Hepatocyte (in vitro differentiated cells): ENCODE data around the gene UVSSA. TPM values are rescaled to one million over a fixed set of nuclear protein-coding genes. Genes with fewer than 3 reads are reported as not detected.

Experiments used
- DNase-seq: peaks from one replicate; pipeline ENCODE4 v3.0.0-alpha.2; 2016; ENCODE audit warnings: low spot score
- H2AFZ ChIP-seq: fragments of 200-600 bp; sonication (generic); 2 replicates; pipeline ENCODE4 v1.6.0; 2016; ENCODE audit warnings: antibody characterized with exemption, mild to moderate bottlenecking
- H3K27ac ChIP-seq: fragments of 200-600 bp; sonication (generic); 2 replicates; pipeline ENCODE4 v1.5.1; 2016; ENCODE audit warnings: mild to moderate bottlenecking
- H3K27me3 ChIP-seq: fragments of 200-600 bp; sonication (generic); 2 replicates; pipeline ENCODE4 v1.6.1; 2016
- H3K36me3 ChIP-seq: fragments of 200-600 bp; sonication (generic); replicated peaks from 2 replicates; pipeline ENCODE4 v1.5.1; 2016; ENCODE audit warnings: low read depth; ENCODE audit not compliant: insufficient read depth
- H3K4me1 ChIP-seq: fragments of 200-600 bp; sonication (generic); 2 replicates; pipeline ENCODE4 v1.5.1; 2016; ENCODE audit warnings: mild to moderate bottlenecking, moderate library complexity; ENCODE audit not compliant: insufficient read depth
- H3K4me2 ChIP-seq: fragments of 200-600 bp; sonication (generic); 2 replicates; pipeline ENCODE4 v1.6.0; 2016
- H3K4me3 ChIP-seq: fragments of 200-600 bp; sonication (generic); 2 replicates; pipeline ENCODE4 v1.5.1; 2016; ENCODE audit warnings: mild to moderate bottlenecking
- H3K79me2 ChIP-seq: fragments of 200-600 bp; sonication (generic); 2 replicates; pipeline ENCODE4 v1.6.0; 2017; ENCODE audit warnings: mild to moderate bottlenecking
- H3K9me2 ChIP-seq: fragments of 200-600 bp; sonication (generic); replicated peaks from 2 replicates; pipeline ENCODE4 v1.6.0; 2017; ENCODE audit warnings: mild to moderate bottlenecking; ENCODE audit not compliant: insufficient read depth
- H3K9me3 ChIP-seq: fragments of 200-600 bp; sonication (generic); 2 replicates; pipeline ENCODE4 v1.5.1; 2016; ENCODE audit warnings: low read depth, mild to moderate bottlenecking
- H4K20me1 ChIP-seq: fragments of 200-600 bp; sonication (generic); 2 replicates; pipeline ENCODE4 v1.6.0; 2016; ENCODE audit warnings: mild to moderate bottlenecking; ENCODE audit not compliant: insufficient read depth, poor library complexity, severe bottlenecking
- CTCF ChIP-seq: fragments of 200-600 bp; sonication (generic); IDR thresholded peaks from 2 replicates; pipeline ENCODE4 v1.5.1; 2016; ENCODE audit warnings: antibody characterized with exemption, mild to moderate bottlenecking; ENCODE audit not compliant: poor library complexity
- EZH2 ChIP-seq: fragments of 200-600 bp; sonication (generic); IDR thresholded peaks from 2 replicates; pipeline ENCODE4 v1.6.1; 2016; ENCODE audit warnings: antibody characterized with exemption, mild to moderate bottlenecking, borderline replicate concordance
- EZH2phosphoT487 ChIP-seq: fragments of 200-600 bp; sonication (generic); IDR thresholded peaks from one replicate; pipeline ENCODE4 v1.6.1; 2018; ENCODE audit warnings: antibody characterized with exemption, mild to moderate bottlenecking, low read depth, moderate library complexity; ENCODE audit not compliant: unreplicated experiment, severe bottlenecking
- WGBS: methylation state at CpG from one replicate; pipeline ENCODE4 v1.1.6; 2016; ENCODE audit warnings: low lambda C conversion rate; ENCODE audit errors: missing lambda C conversion rate; 5-methylcytosine and 5-hydroxymethylcytosine counted together
- polyA plus RNA-seq: library from polyadenylated mRNA; unstranded; fragments of >200 nt; fragmentation: Nextera tagmentation; extraction: Ambion mirVana; gene quantifications from 2 replicates; pipeline ENCODE4 v1.2.1, GENCODE V29; 2016
- total RNA-seq: library from RNA; depleted of rRNA; stranded (reverse); fragments of >200 nt; gene quantifications from 2 replicates; pipeline ENCODE4 v1.2.3, GENCODE V29; 2014

Gene UVSSA
- total and polyA plus RNA-seq, 2 experiments from 2014 or later: 10.6 to 11.0 TPM

- H3K9me2 ChIP-seq: no peaks in the 10 kb centered on the region
- H3K4me1 ChIP-seq: no peaks in the 10 kb centered on the region
- no peak overlapping the region for H2AFZ ChIP-seq
- no peaks in the 10 kb centered on the region for H3K9me3 ChIP-seq
- no peak overlapping the region for H3K4me2 ChIP-seq
- no peaks in the 10 kb centered on the region for H3K36me3 ChIP-seq
- TF ChIP-seq EZH2phosphoT487 (no peak), CTCF (no peak), EZH2 (no peak)
- peaks cover 35% of the 10 kb centered on the region for H3K27me3 ChIP-seq
- H3K27ac ChIP-seq: no peak overlapping the region
- WGBS: 80% methylated on average over 9 of the region's 14 CpGs
- no peaks in the 10 kb centered on the region for H3K79me2 ChIP-seq
- H3K4me3 ChIP-seq: no peak overlapping the region
- H4K20me1 ChIP-seq: no peaks in the 10 kb centered on the region
- DNase-seq: no peak
These were observed 53.9 kb downstream of the UVSSA start for GRCh38 chr4:1400831-1401408.

- Histone ChIP-seq H2AFZ (no peak overlapping the region), H3K36me3 (no peaks in the 10 kb centered on the region), H3K27me3 (peaks cover 36% of the 10 kb centered on the region), H3K9me2 (no peaks in the 10 kb centered on the region), H3K27ac (no peak overlapping the region), H3K79me2 (no peaks in the 10 kb centered on the region), H3K4me1 (no peaks in the 10 kb centered on the region), H3K9me3 (no peaks in the 10 kb centered on the region), H3K4me3 (no peak overlapping the region), H4K20me1 (no peaks in the 10 kb centered on the region), H3K4me2 (no peak overlapping the region)
- WGBS: 85% methylated on average over 15 of the region's 18 CpGs
- TF ChIP-seq CTCF (no peak), EZH2phosphoT487 (no peak), EZH2 (no peak)
- peak; percentile 2 for DNase-seq
These were observed 54.5 kb downstream of the UVSSA start for GRCh38 chr4:1401409-1402020.

GRCh38 chr4:1402021-1402515 is 55.1 kb downstream of the UVSSA start:
- Histone ChIP-seq H3K27me3 (peaks cover 42% of the 10 kb centered on the region), H2AFZ (no peak overlapping the region), H3K36me3 (no peaks in the 10 kb centered on the region), H3K9me2 (no peaks in the 10 kb centered on the region), H3K27ac (no peak overlapping the region), H3K79me2 (no peaks in the 10 kb centered on the region), H3K4me3 (no peak overlapping the region), H4K20me1 (no peaks in the 10 kb centered on the region), H3K4me2 (no peak overlapping the region), H3K9me3 (no peaks in the 10 kb centered on the region), H3K4me1 (no peaks in the 10 kb centered on the region)
- WGBS: 64% methylated on average over 17 of the region's 24 CpGs
- peak; percentile 2 for DNase-seq
- TF ChIP-seq CTCF: no peak
- no peak for TF ChIP-seq EZH2phosphoT487
- no peak for TF ChIP-seq EZH2
